Neural cell (in vitro differentiated cells): Measurements from ENCODE around the gene HABP4.

Experiments used
- CTCF ChIP-seq: fragments of 450-650 bp; IDR thresholded peaks from 2 replicates; pipeline ENCODE4 v1.5.1; 2014; ENCODE audit warnings: antibody characterized with exemption, mild to moderate bottlenecking, moderate library complexity; ENCODE audit not compliant: poor library complexity, severe bottlenecking
- EP300 ChIP-seq: fragments of 450-650 bp; conservative IDR thresholded peaks from 2 replicates; pipeline ENCODE4 v1.6.1; 2014; ENCODE audit warnings: antibody characterized with exemption, mild to moderate bottlenecking, moderate library complexity; ENCODE audit not compliant: poor library complexity, severe bottlenecking
- EZH2 ChIP-seq: fragments of 200-600, 300-800 bp; shearing (Covaris generic), sonication (generic); IDR thresholded peaks from 2 replicates; pipeline ENCODE4 v1.6.1; 2014; ENCODE audit warnings: antibody characterized with exemption, low read length, borderline replicate concordance, mild to moderate bottlenecking; ENCODE audit not compliant: insufficient read depth, poor library complexity, severe bottlenecking
- MXI1 ChIP-seq: fragments of 450-650 bp; conservative IDR thresholded peaks from 2 replicates; pipeline ENCODE4 v1.6.1; 2014; ENCODE audit warnings: antibody characterized with exemption, mild to moderate bottlenecking; ENCODE audit not compliant: poor library complexity, severe bottlenecking
- POLR2AphosphoS5 ChIP-seq: IDR thresholded peaks from 2 replicates; pipeline ENCODE4 v1.6.1; 2012
- REST ChIP-seq: IDR thresholded peaks from 2 replicates; pipeline ENCODE4 v1.6.1; 2012; ENCODE audit warnings: borderline replicate concordance

- TF ChIP-seq REST (no peak), POLR2AphosphoS5 (peak; percentile 28), CTCF (peak; percentile 42), EZH2 (no peak), MXI1 (peak; percentile 82), EP300 (peak; percentile 55)
Measured at GRCh38 chr9:96449845-96450612, at the start of gene HABP4.
